HEK293T (cell line): ENCODE results near the gene ZNF674.

Experiments
- ARNT ChIP-seq: fragments of 450-650 bp; IDR thresholded peaks from 2 replicates; pipeline ENCODE4 v1.6.1; 2017; ENCODE audit warnings: mild to moderate bottlenecking
- BHLHE40 ChIP-seq: fragments of 450-650 bp; IDR thresholded peaks from 2 replicates; pipeline ENCODE4 v1.6.1; 2016; ENCODE audit warnings: mild to moderate bottlenecking, moderate library complexity, borderline replicate concordance
- ELF4 ChIP-seq: fragments of 450-650 bp; IDR thresholded peaks from 2 replicates; pipeline ENCODE4 v1.6.1; 2017; ENCODE audit warnings: antibody characterized with exemption
- FOXA1 ChIP-seq: fragments of 450-650 bp; IDR thresholded peaks from 2 replicates; pipeline ENCODE4 v1.6.1; 2016; ENCODE audit warnings: mild to moderate bottlenecking
- NFRKB ChIP-seq: fragments of 450-650 bp; IDR thresholded peaks from 2 replicates; pipeline ENCODE4 v1.6.1; 2016; ENCODE audit warnings: mild to moderate bottlenecking, moderate library complexity
- SP1 ChIP-seq: fragments of 450-650 bp; IDR thresholded peaks from 2 replicates; pipeline ENCODE4 v1.6.1; 2017
- ZNF384 ChIP-seq: fragments of 450-650 bp; IDR thresholded peaks from 2 replicates; pipeline ENCODE4 v1.6.1; 2016
- TF ChIP-seq, protein P1 (sequence below): fragments of 450-650 bp; IDR thresholded peaks from 2 replicates; pipeline ENCODE4 v1.6.1; 2016

DNA sequence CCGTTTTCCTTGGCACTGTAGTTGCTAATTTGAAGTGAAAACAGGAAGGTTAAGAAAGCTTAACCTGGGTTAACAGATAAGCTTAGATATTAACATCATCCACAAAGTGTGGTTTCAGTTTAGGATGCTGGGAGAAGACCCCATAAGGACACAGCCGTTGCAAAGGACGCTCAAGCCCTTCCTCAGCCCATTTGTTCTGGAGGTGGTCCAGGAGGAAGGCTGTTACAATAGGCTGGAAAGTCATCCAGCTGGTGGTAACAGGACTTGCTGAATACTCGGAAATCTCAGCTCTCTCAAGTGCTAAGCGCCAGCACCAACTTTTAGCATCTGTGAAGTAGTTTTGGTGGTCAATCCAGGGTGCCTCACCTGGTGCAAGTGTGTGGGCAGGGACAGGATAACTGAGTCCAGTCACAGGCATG, 42.5 kb upstream of the ZNF674 start:
- TF ChIP-seq ELF4 (no peak), SP1 (no peak), ARNT (no peak), BHLHE40 (no peak), FOXA1 (no peak), ZNF384 (no peak), NFRKB (no peak)
- TF ChIP-seq, protein P1, sequence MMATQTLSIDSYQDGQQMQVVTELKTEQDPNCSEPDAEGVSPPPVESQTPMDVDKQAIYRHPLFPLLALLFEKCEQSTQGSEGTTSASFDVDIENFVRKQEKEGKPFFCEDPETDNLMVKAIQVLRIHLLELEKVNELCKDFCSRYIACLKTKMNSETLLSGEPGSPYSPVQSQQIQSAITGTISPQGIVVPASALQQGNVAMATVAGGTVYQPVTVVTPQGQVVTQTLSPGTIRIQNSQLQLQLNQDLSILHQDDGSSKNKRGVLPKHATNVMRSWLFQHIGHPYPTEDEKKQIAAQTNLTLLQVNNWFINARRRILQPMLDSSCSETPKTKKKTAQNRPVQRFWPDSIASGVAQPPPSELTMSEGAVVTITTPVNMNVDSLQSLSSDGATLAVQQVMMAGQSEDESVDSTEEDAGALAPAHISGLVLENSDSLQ: no peak
